GM18951 (cell line): ENCODE data around the gene CLCA2.

Experiments
- POLR2A ChIP-seq: IDR thresholded peaks from 4 replicates; pipeline ENCODE4 v1.6.1; 2011; ENCODE audit warnings: mild to moderate bottlenecking; ENCODE audit not compliant: insufficient read length, insufficient read depth; ENCODE audit errors: extremely low read depth
- in situ Hi-C: fragments of 300-500 bp; cut with MboI; formaldehyde crosslinking; loops from one replicate; pipeline ENCODE4 v1.12.0; 2022; ENCODE audit warnings: low sequenced_read_pairs, mixed read lengths, inconsistent platforms; ENCODE audit not compliant: unreplicated experiment

The CLCA2 gene

DNA sequence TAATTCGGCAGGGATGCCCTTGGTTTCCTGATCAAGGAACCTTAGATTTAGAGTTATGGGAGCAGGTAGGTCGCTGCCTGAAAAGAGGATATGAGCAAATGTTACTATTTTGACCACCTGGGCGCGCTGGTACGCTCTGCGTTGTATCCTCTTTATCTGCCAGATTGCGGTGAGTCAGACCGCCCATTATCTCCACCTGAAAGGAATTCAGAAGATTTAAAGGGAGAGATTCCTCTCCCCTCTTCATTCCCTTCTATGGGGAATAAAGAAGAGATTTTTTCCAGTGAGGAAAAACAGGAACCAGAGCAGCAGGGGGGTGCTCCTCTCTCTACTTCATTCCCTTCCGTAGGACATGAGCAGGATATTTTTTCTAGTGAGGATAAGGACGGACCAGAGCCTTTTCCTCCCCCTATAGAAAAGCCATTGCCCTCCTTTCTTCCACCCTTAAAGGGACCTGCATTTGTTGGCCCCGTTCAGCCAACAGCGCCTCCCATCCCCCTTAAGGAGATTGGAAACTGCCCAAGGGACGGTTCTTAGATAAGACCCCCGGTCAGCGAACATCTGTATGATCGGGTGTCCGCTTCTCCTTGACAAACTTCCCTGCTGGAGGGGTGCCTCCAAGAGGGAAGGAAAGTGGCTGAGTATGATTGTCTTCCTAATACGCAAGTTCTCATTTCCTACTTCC is 78.9 kb downstream of the CLCA2 start:
- in situ Hi-C loops, result no loop called here

DNA sequence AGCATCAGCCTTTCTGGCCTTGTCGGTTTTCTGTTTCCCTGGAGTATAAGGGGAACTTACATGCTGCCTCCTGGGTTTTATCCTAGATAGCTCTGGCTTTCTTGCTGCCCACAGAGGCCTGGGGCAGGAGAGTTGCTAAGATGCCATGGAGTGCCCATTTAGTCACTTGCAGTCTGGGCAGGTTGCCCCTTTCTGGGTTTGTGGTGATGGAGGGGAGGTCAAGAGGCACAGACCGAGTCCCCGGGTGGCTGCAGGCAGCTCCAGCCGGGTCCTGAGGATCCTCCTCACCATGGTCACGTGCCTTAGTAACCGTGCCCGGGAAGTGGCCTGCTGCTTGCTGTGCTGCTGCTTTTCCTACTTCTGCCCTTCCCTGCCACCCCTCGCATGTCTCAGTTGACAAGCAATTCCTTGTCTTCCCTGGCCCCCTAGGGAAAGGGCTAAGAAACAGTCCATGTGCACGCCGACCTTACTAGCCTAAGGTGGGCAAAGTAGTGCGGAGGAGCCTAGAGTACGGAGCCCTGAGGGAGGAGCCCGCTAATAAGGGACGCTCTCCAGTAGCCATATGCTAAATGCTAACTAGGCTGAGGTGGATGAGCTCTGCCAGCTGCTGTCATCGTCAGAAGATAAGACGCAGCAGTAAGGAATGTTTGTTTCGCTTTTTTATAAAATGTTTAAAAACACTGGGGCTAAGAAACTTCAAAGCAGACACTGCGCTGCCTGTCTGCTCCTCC is 79.6 kb downstream of the CLCA2 start:
- in situ Hi-C loops, result no loop called here
- TF ChIP-seq POLR2A, result no peak

More for the DNA sequence above, 78.9 kb downstream of the CLCA2 start:
- TF ChIP-seq POLR2A, result no peak

GRCh38 chr1:86504137-86504479 is 80.1 kb downstream of the CLCA2 start:
- no peak for TF ChIP-seq POLR2A
- in situ Hi-C loops, result no loop called here

DNA sequence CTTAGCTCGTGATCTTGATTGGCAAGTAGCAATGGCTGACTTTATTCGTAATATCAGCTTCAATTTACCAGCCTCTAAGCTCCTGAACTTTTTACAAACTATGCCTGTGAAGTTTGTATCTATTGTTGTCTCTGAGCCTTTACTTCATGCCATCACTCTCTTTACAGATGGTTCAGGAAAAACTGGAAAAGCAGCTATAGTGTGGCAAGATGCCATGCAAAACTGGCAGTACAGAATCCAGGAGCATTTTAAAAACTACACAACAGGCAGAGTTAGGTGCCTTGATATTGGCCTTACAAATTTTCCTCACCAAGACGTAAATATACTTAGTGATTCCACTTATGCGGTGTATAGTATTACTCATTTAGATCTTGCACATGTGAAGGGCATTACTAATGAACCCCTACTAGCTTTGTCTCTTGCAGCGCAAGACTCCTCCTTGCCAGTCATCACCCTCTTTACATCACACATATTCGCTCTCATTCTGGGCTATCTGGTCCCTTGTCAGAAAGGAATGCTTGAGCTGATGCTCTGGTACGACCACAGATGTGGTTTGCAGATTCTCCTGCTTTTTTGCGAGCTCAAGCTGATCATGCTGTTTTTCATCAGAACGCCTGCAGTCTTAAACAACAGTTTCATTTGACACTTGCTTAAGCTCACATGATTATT is 81.1 kb downstream of the CLCA2 start:
- no peak for TF ChIP-seq POLR2A
- in situ Hi-C loops, result no loop called here

DNA sequence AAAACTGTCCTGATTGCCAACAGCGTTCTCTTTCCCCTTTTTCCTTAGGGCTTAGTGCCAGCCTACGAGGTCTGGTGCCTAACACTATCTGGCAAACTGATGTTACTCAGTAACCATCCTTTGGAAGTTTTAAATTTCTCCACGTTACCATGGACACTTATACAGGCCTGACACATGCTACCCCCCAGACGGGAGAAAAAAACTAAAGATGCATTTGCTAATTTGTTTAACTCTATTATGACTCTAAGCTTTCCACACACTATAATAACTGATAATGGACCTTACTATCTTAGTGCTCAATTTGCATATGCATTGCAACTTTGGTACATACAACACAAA is 81.6 kb downstream of the CLCA2 start:
- in situ Hi-C loops, result no loop called here
- TF ChIP-seq POLR2A, result no peak
